Suprapubic skin (tissue), 3 donors: ENCODE results near the gene SLC41A1.

ENCODE experiments used
- CTCF ChIP-seq, 2 donors: fragments of 200-600 bp in 1 of 2; fragments of 450-650 bp in 1 of 2; sonication (generic) in 1 of 2; IDR thresholded peaks; one replicate each; pipeline ENCODE4 v1.5.1; 2016 to 2019; ENCODE audit warnings: antibody characterized with exemption in 2 of 2, mild to moderate bottlenecking in 1 of 2, moderate library complexity in 1 of 2
- POLR2AphosphoS5 ChIP-seq, 3 donors: sonication (generic); formaldehyde crosslinking; IDR thresholded peaks; one replicate each; pipeline ENCODE4 v1.6.1; 2017; ENCODE audit warnings: antibody characterized with exemption in 3 of 3

- no peak for TF ChIP-seq CTCF (IDR thresholded peaks at IDR 0.05)
- no peak for TF ChIP-seq POLR2AphosphoS5 (IDR thresholded peaks at IDR 0.05)
Observed at GRCh38 chr1:205746757-205747412, 66.1 kb downstream of the SLC41A1 start.
